Activated naive CD8-positive, alpha-beta T cell (primary cell): Measurements from ENCODE around the gene ZNF783.

Experiments used
- H3K27ac Mint-ChIP-seq: one replicate; pipeline ENCODE4 v1.8.0; 2021; ENCODE audit warnings: mixed read lengths
- H3K27me3 Mint-ChIP-seq: one replicate; pipeline ENCODE4 v1.8.0; 2021; ENCODE audit warnings: mixed read lengths
- H3K36me3 Mint-ChIP-seq: one replicate; pipeline ENCODE4 v1.8.0; 2021; ENCODE audit warnings: mixed read lengths
- H3K4me1 Mint-ChIP-seq: one replicate; pipeline ENCODE4 v1.8.0; 2021; ENCODE audit warnings: low read depth, mixed read lengths
- H3K4me3 Mint-ChIP-seq: one replicate; pipeline ENCODE4 v1.8.0; 2021; ENCODE audit warnings: mild to moderate bottlenecking, mixed read lengths
- H3K9me3 Mint-ChIP-seq: one replicate; pipeline ENCODE4 v1.8.0; 2021; ENCODE audit warnings: low read depth, mixed read lengths

The ZNF783 gene

GRCh38 chr7:149294634-149295480 lies 32.9 kb downstream of the ZNF783 start:
- Mint-ChIP-seq H3K4me3 (no peak overlapping the region), H3K4me1 (peaks cover 7% of the 10 kb centered on the region), H3K9me3 (no peaks in the 10 kb centered on the region), H3K36me3 (no peaks in the 10 kb centered on the region), H3K27me3 (no peaks in the 10 kb centered on the region), H3K27ac (no peak overlapping the region)

- H3K27ac Mint-ChIP-seq = no peak overlapping the region
- peaks cover 7% of the 10 kb centered on the region for H3K4me1 Mint-ChIP-seq
- H3K4me3 Mint-ChIP-seq = no peak overlapping the region
- no peaks in the 10 kb centered on the region for H3K36me3 Mint-ChIP-seq
- H3K9me3 Mint-ChIP-seq = no peaks in the 10 kb centered on the region
- H3K27me3 Mint-ChIP-seq = no peaks in the 10 kb centered on the region
Measured at GRCh38 chr7:149295481-149295850, 33.5 kb downstream of the ZNF783 start.

- Mint-ChIP-seq H3K27ac (no peak overlapping the region), H3K4me3 (no peak overlapping the region), H3K36me3 (no peaks in the 10 kb centered on the region), H3K27me3 (no peaks in the 10 kb centered on the region), H3K9me3 (no peaks in the 10 kb centered on the region), H3K4me1 (peaks cover 4% of the 10 kb centered on the region)
Measured at GRCh38 chr7:149296368-149296767, 34.4 kb downstream of the ZNF783 start.

GRCh38 chr7:149297034-149297755 lies 35.2 kb downstream of the ZNF783 start:
- H3K36me3 Mint-ChIP-seq = no peaks in the 10 kb centered on the region

GRCh38 chr7:149300620-149301285 lies 38.8 kb downstream of the ZNF783 start:
- H3K9me3 Mint-ChIP-seq = no peaks in the 10 kb centered on the region
- no peak overlapping the region for H3K27ac Mint-ChIP-seq
- no peak overlapping the region for H3K4me3 Mint-ChIP-seq
- H3K4me1 Mint-ChIP-seq = peaks cover 4% of the 10 kb centered on the region
- no peaks in the 10 kb centered on the region for H3K36me3 Mint-ChIP-seq
- no peaks in the 10 kb centered on the region for H3K27me3 Mint-ChIP-seq

More at GRCh38 chr7:149297034-149297755, 35.2 kb downstream of the ZNF783 start:
- H3K27me3 Mint-ChIP-seq = no peaks in the 10 kb centered on the region
- peaks cover 4% of the 10 kb centered on the region for H3K4me1 Mint-ChIP-seq
- H3K9me3 Mint-ChIP-seq = no peaks in the 10 kb centered on the region
- peak overlapping the region; percentile 86 for H3K27ac Mint-ChIP-seq
- H3K4me3 Mint-ChIP-seq = no peak overlapping the region

GRCh38 chr7:149302222-149302621 lies 40.2 kb downstream of the ZNF783 start:
- no peaks in the 10 kb centered on the region for H3K9me3 Mint-ChIP-seq
- no peak overlapping the region for H3K4me3 Mint-ChIP-seq
- no peaks in the 10 kb centered on the region for H3K27me3 Mint-ChIP-seq
- H3K36me3 Mint-ChIP-seq = no peaks in the 10 kb centered on the region
- no peaks in the 10 kb centered on the region for H3K4me1 Mint-ChIP-seq
- no peak overlapping the region for H3K27ac Mint-ChIP-seq

- no peak overlapping the region for H3K27ac Mint-ChIP-seq
- no peaks in the 10 kb centered on the region for H3K36me3 Mint-ChIP-seq
Measured at GRCh38 chr7:149302865-149303264, 40.9 kb downstream of the ZNF783 start.

GRCh38 chr7:149304006-149304405 lies 42.0 kb downstream of the ZNF783 start:
- Mint-ChIP-seq H3K9me3 (no peaks in the 10 kb centered on the region), H3K4me3 (no peak overlapping the region), H3K27me3 (no peaks in the 10 kb centered on the region), H3K36me3 (no peaks in the 10 kb centered on the region), H3K4me1 (no peaks in the 10 kb centered on the region), H3K27ac (no peak overlapping the region)

More at GRCh38 chr7:149302865-149303264, 40.9 kb downstream of the ZNF783 start:
- Mint-ChIP-seq H3K4me1 (no peaks in the 10 kb centered on the region), H3K9me3 (no peaks in the 10 kb centered on the region), H3K27me3 (no peaks in the 10 kb centered on the region), H3K4me3 (no peak overlapping the region)

- H3K36me3 Mint-ChIP-seq = no peaks in the 10 kb centered on the region
- H3K4me1 Mint-ChIP-seq = no peaks in the 10 kb centered on the region
- no peak overlapping the region for H3K4me3 Mint-ChIP-seq
- H3K9me3 Mint-ChIP-seq = no peaks in the 10 kb centered on the region
- no peaks in the 10 kb centered on the region for H3K27me3 Mint-ChIP-seq
- H3K27ac Mint-ChIP-seq = no peak overlapping the region
Measured at GRCh38 chr7:149306854-149307253, 44.9 kb downstream of the ZNF783 start.

- Mint-ChIP-seq H3K4me3 (no peak overlapping the region), H3K9me3 (no peaks in the 10 kb centered on the region), H3K27me3 (no peaks in the 10 kb centered on the region), H3K27ac (no peak overlapping the region), H3K4me1 (no peaks in the 10 kb centered on the region), H3K36me3 (no peaks in the 10 kb centered on the region)
Measured at GRCh38 chr7:149307775-149308501, 45.9 kb downstream of the ZNF783 start.

- Mint-ChIP-seq H3K27me3 (no peaks in the 10 kb centered on the region), H3K9me3 (no peaks in the 10 kb centered on the region), H3K4me3 (no peak overlapping the region), H3K4me1 (no peaks in the 10 kb centered on the region), H3K36me3 (no peaks in the 10 kb centered on the region), H3K27ac (no peak overlapping the region)
Measured at GRCh38 chr7:149310113-149310836, 48.3 kb downstream of the ZNF783 start.

- Mint-ChIP-seq H3K9me3 (no peaks in the 10 kb centered on the region), H3K36me3 (no peaks in the 10 kb centered on the region), H3K4me3 (no peak overlapping the region), H3K4me1 (no peaks in the 10 kb centered on the region), H3K27ac (no peak overlapping the region), H3K27me3 (no peaks in the 10 kb centered on the region)
Measured at GRCh38 chr7:149310990-149311573, 49.1 kb downstream of the ZNF783 start.

- Mint-ChIP-seq H3K27me3 (peaks cover 4% of the 10 kb centered on the region), H3K36me3 (no peaks in the 10 kb centered on the region), H3K9me3 (peaks cover 5% of the 10 kb centered on the region), H3K27ac (no peak overlapping the region), H3K4me3 (no peak overlapping the region), H3K4me1 (no peaks in the 10 kb centered on the region)
Measured at GRCh38 chr7:149313981-149314380, 52.0 kb downstream of the ZNF783 start.

GRCh38 chr7:149316606-149317005 lies 54.6 kb downstream of the ZNF783 start:
- H3K27me3 Mint-ChIP-seq = peaks cover 4% of the 10 kb centered on the region
- H3K27ac Mint-ChIP-seq = no peak overlapping the region
- H3K9me3 Mint-ChIP-seq = peaks cover 5% of the 10 kb centered on the region
- no peaks in the 10 kb centered on the region for H3K4me1 Mint-ChIP-seq
- no peak overlapping the region for H3K4me3 Mint-ChIP-seq
- H3K36me3 Mint-ChIP-seq = no peaks in the 10 kb centered on the region
